BLaER1 treated with 17β-estradiol and CSF1 and Interleukin-3, amounts not matched to agents 10 nM and 100 nM (cell line): Measurements from ENCODE around the gene TIMM23.

ENCODE experiments used
- H3K27ac ChIP-seq, 11 experiments: shearing (Covaris generic); formaldehyde crosslinking; 2 replicates each; pipeline ENCODE4 v1.8.1; 2022
- H3K27me3 ChIP-seq, 11 experiments: shearing (Covaris generic); formaldehyde crosslinking; 2 replicates each; pipeline ENCODE4 v1.8.1; 2022
- H3K36me3 ChIP-seq, 11 experiments: shearing (Covaris generic); formaldehyde crosslinking; 2 replicates each; pipeline ENCODE4 v1.8.1; 2022
- H3K4me1 ChIP-seq, 10 experiments: shearing (Covaris generic); formaldehyde crosslinking; 2 replicates each; pipeline ENCODE4 v1.8.1; 2022
- H3K4me2 ChIP-seq, 11 experiments: shearing (Covaris generic); formaldehyde crosslinking; 2 replicates each; pipeline ENCODE4 v1.8.1; 2022
- H3K4me3 ChIP-seq, 10 experiments: shearing (Covaris generic); formaldehyde crosslinking; 2 replicates each; pipeline ENCODE4 v1.8.1; 2022
- H3K9ac ChIP-seq, 11 experiments: shearing (Covaris generic); formaldehyde crosslinking; 2 replicates each; pipeline ENCODE4 v1.8.1; 2022
- H3K9me3 ChIP-seq, 11 experiments: shearing (Covaris generic); formaldehyde crosslinking; replicated peaks in 1 of 11; 2 replicates each; pipeline ENCODE4 v1.8.1; 2022
- H4K20me1 ChIP-seq, 11 experiments: shearing (Covaris generic); formaldehyde crosslinking; 2 replicates each; pipeline ENCODE4 v1.8.1; 2022
- Cebpa-rat ChIP-seq, 11 experiments: shearing (Covaris generic); IDR thresholded peaks; 2 replicates each; pipeline ENCODE4 v1.8.1; 2022

TIMM23 gene

GRCh38 chr10:46026106-46026505 is 53.8 kb downstream of the TIMM23 start:
- Histone ChIP-seq H3K4me3 (peak overlapping the region in 5 of 10 experiments; percentile 15 to 96 (median 83); a peak in 8 of 20 replicates), H3K9me3 (peaks cover 0 to 25% (median 0%) of the 10 kb centered on the region in 11 experiments; a peak in 7 of 22 replicates), H3K27me3 (no peaks in the 10 kb centered on the region), H3K4me1 (peaks cover 36 to 88% (median 80%) of the 10 kb centered on the region in 10 experiments), H3K4me2 (peak overlapping the region in 7 of 11 experiments; percentile 85 to 99 (median 93); a peak in 12 of 22 replicates), H3K27ac (peak overlapping the region in 6 of 11 experiments; percentile 79 to 98 (median 95); a peak in 12 of 22 replicates), H3K36me3 (peaks cover 13 to 72% (median 64%) of the 10 kb centered on the region in 11 experiments; a peak in 20 of 22 replicates), H4K20me1 (peaks cover 17 to 91% (median 75%) of the 10 kb centered on the region in 11 experiments; a peak in 21 of 22 replicates), H3K9ac (peak overlapping the region in 6 of 11 experiments; percentile 9 to 99 (median 98); a peak in 12 of 22 replicates)
- no peak for TF ChIP-seq Cebpa-rat (IDR thresholded peaks at IDR 0.05)

GRCh38 chr10:46028584-46029460 is 56.5 kb downstream of the TIMM23 start:
- Histone ChIP-seq H3K4me2 (peak overlapping the region; percentile 78 to 99 (median 92)), H3K27me3 (no peaks in the 10 kb centered on the region), H4K20me1 (peaks cover 17 to 64% (median 51%) of the 10 kb centered on the region in 11 experiments; a peak in 21 of 22 replicates), H3K27ac (peak overlapping the region; percentile 94 to 99 (median 97)), H3K9me3 (peaks cover 0 to 1% (median 0%) of the 10 kb centered on the region in 11 experiments; a peak in 2 of 22 replicates), H3K4me1 (peaks cover 31 to 82% (median 70%) of the 10 kb centered on the region in 10 experiments), H3K36me3 (peaks cover 7 to 45% (median 40%) of the 10 kb centered on the region in 11 experiments; a peak in 20 of 22 replicates), H3K9ac (peak overlapping the region; percentile 96 to 99 (median 98)), H3K4me3 (peak overlapping the region; percentile 77 to 96 (median 86))
- no peak for TF ChIP-seq Cebpa-rat (IDR thresholded peaks at IDR 0.05)

DNA sequence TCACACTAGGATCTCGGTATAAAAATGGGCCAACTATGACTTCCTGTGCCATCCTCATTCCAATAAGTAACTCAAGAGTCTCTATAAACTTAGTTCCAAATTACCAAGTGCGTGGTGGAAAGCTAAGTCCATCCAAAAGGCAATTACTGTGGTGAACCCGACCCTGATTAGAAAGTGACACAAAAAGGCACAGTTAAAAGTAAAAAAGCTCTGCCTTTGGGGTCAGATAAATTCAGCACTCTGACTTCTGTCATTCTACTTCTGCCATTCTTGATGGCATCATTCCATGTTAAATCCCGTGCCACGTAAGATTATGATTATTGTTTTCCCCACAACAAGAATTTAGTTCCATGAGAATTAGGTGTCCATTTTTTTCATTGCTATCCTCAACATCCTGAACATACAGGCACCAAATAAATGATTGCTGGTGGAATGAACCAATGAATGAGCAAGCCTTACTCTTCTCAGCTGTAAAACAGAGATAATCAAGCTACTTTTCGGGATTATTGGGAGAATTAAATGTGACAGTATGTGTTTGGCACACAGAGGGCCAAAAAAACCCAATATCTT is 57.3 kb downstream of the TIMM23 start:
- no peaks in the 10 kb centered on the region for H3K9me3 ChIP-seq
- peak overlapping the region; percentile 94 to 99 (median 97) for H3K27ac ChIP-seq
- H4K20me1 ChIP-seq = peaks cover 17 to 57% (median 44%) of the 10 kb centered on the region in 11 experiments; a peak in 21 of 22 replicates
- H3K9ac ChIP-seq = peak overlapping the region; percentile 96 to 99 (median 98)
- TF ChIP-seq Cebpa-rat (IDR thresholded peaks at IDR 0.05) = no peak
- H3K4me2 ChIP-seq = peak overlapping the region; percentile 78 to 99 (median 92)
- H3K27me3 ChIP-seq = no peaks in the 10 kb centered on the region
- H3K4me1 ChIP-seq = peaks cover 31 to 79% (median 66%) of the 10 kb centered on the region in 10 experiments
- H3K36me3 ChIP-seq = peaks cover 7 to 39% (median 33%) of the 10 kb centered on the region in 11 experiments; a peak in 20 of 22 replicates
- peak overlapping the region; percentile 77 to 96 (median 86) for H3K4me3 ChIP-seq

- no peaks in the 10 kb centered on the region for H3K9me3 ChIP-seq
- peak within 1 kb of the TSS; percentile 77 to 96 (median 86) for H3K4me3 ChIP-seq
- H4K20me1 ChIP-seq = peaks cover 17 to 49% (median 36%) of the 10 kb centered on the region in 11 experiments; a peak in 21 of 22 replicates
- peaks cover 2 to 31% (median 28%) of the 10 kb centered on the region in 11 experiments; a peak in 20 of 22 replicates for H3K36me3 ChIP-seq
- TF ChIP-seq Cebpa-rat (IDR thresholded peaks at IDR 0.05) = no peak
- no peaks in the 10 kb centered on the region for H3K27me3 ChIP-seq
- H3K27ac ChIP-seq = peak within 1 kb of the TSS; percentile 94 to 99 (median 97)
- peak within 1 kb of the TSS; percentile 96 to 99 (median 98) for H3K9ac ChIP-seq
- peaks cover 31 to 72% (median 58%) of the 10 kb centered on the region in 10 experiments for H3K4me1 ChIP-seq
- H3K4me2 ChIP-seq = peak within 1 kb of the TSS; percentile 78 to 99 (median 92)
Observed at GRCh38 chr10:46030091-46030937, 58.0 kb downstream of the TIMM23 start, which contains the start of gene NCOA4. TSS of gene NCOA4 (minus strand) at chr10:46030623. CDS start at chr10:46016680, 13,943 bp downstream.

GRCh38 chr10:46031648-46032532 is 59.6 kb downstream of the TIMM23 start:
- no peak overlapping the region for H3K4me3 ChIP-seq
- no peaks in the 10 kb centered on the region for H3K27me3 ChIP-seq
- peaks cover 31 to 56% (median 43%) of the 10 kb centered on the region in 10 experiments for H3K4me1 ChIP-seq
- H3K9ac ChIP-seq = 0 out of 22 replicates have a peak overlapping the region, but pooled peaks of 2 of the 11 experiments have one; percentile 16 to 98
- peaks cover 0 to 15% (median 13%) of the 10 kb centered on the region in 11 experiments; a peak in 20 of 22 replicates for H3K36me3 ChIP-seq
- no peaks in the 10 kb centered on the region for H3K9me3 ChIP-seq
- TF ChIP-seq Cebpa-rat (IDR thresholded peaks at IDR 0.05) = no peak
- H4K20me1 ChIP-seq = peaks cover 14 to 34% (median 20%) of the 10 kb centered on the region in 11 experiments; a peak in 20 of 22 replicates
- peak overlapping the region in 8 of 11 experiments; percentile 10 to 97 (median 95); a peak in 10 of 22 replicates for H3K27ac ChIP-seq
- peak overlapping the region in 9 of 11 experiments; percentile 2 to 96 (median 70); a peak in 12 of 22 replicates for H3K4me2 ChIP-seq

- peak overlapping the region in 7 of 11 experiments; percentile 8 to 50 (median 47); a peak in 9 of 22 replicates for H3K27ac ChIP-seq
- no peaks in the 10 kb centered on the region for H3K9me3 ChIP-seq
- no peak for TF ChIP-seq Cebpa-rat (IDR thresholded peaks at IDR 0.05)
- no peak overlapping the region for H3K4me3 ChIP-seq
- H3K4me1 ChIP-seq = peaks cover 19 to 40% (median 28%) of the 10 kb centered on the region in 10 experiments
- peaks cover 0 to 16% (median 5%) of the 10 kb centered on the region in 11 experiments; a peak in 13 of 22 replicates for H4K20me1 ChIP-seq
- H3K36me3 ChIP-seq = no peaks in the 10 kb centered on the region
- no peaks in the 10 kb centered on the region for H3K27me3 ChIP-seq
- H3K9ac ChIP-seq = no peak overlapping the region
- peak overlapping the region in 7 of 11 experiments; percentile 8 to 79 (median 48); a peak in 12 of 22 replicates for H3K4me2 ChIP-seq
Observed at GRCh38 chr10:46033602-46034011, 61.3 kb downstream of the TIMM23 start.
